T-helper 1 cell (primary cell): Measurements from ENCODE around the gene PLPP4.

Source experiments
- DNase-seq, 5 donors: peaks; one replicate each; pipeline ENCODE4 v3.0.0-alpha.2; 2012 to 2020

The PLPP4 gene

GRCh38 chr10:120527691-120528090, 70.7 kb downstream of the PLPP4 start:
- no peak for DNase-seq

- no peak for DNase-seq
These were observed 73.7 kb downstream of the PLPP4 start for GRCh38 chr10:120530699-120531098.

GRCh38 chr10:120538091-120538490, 81.1 kb downstream of the PLPP4 start:
- no peak for DNase-seq

GRCh38 chr10:120539076-120539475, 82.0 kb downstream of the PLPP4 start:
- DNase-seq = no peak

- DNase-seq = no peak
These were observed 83.5 kb downstream of the PLPP4 start for GRCh38 chr10:120540486-120540885.

- no peak for DNase-seq
These were observed 85.0 kb downstream of the PLPP4 start for GRCh38 chr10:120541984-120542383.

- no peak for DNase-seq
These were observed 85.6 kb downstream of the PLPP4 start for GRCh38 chr10:120542591-120542990.

- DNase-seq = no peak
These were observed 86.3 kb downstream of the PLPP4 start for GRCh38 chr10:120543291-120543690.

- no peak for DNase-seq
These were observed 91.2 kb downstream of the PLPP4 start for GRCh38 chr10:120548210-120548609.

GRCh38 chr10:120552262-120552661, 95.2 kb downstream of the PLPP4 start:
- no peak for DNase-seq

GRCh38 chr10:120553911-120554310, 96.9 kb downstream of the PLPP4 start:
- no peak for DNase-seq

GRCh38 chr10:120555436-120555835, 98.4 kb downstream of the PLPP4 start:
- no peak for DNase-seq

- DNase-seq = no peak
These were observed 99.0 kb downstream of the PLPP4 start for GRCh38 chr10:120555842-120556532.

GRCh38 chr10:120557311-120557710, 100.3 kb downstream of the PLPP4 start:
- no peak for DNase-seq

- no peak for DNase-seq
These were observed 102.8 kb downstream of the PLPP4 start for GRCh38 chr10:120559800-120560199.

- DNase-seq = no peak
These were observed 105.9 kb downstream of the PLPP4 start for GRCh38 chr10:120562956-120563355.

- no peak for DNase-seq
These were observed 113.4 kb downstream of the PLPP4 start for GRCh38 chr10:120570418-120570817.

- no peak for DNase-seq
These were observed 114.2 kb downstream of the PLPP4 start for GRCh38 chr10:120571266-120571665.

GRCh38 chr10:120572307-120572706, 115.3 kb downstream of the PLPP4 start:
- no peak for DNase-seq

- DNase-seq = no peak
These were observed 116.3 kb downstream of the PLPP4 start for GRCh38 chr10:120573355-120573754.

GRCh38 chr10:120574981-120575380, 118.0 kb downstream of the PLPP4 start:
- DNase-seq = no peak

- DNase-seq = no peak
These were observed 118.4 kb downstream of the PLPP4 start for GRCh38 chr10:120575411-120575810.

GRCh38 chr10:120578134-120578533, 121.1 kb downstream of the PLPP4 start:
- DNase-seq = no peak

- no peak for DNase-seq
These were observed 121.9 kb downstream of the PLPP4 start for GRCh38 chr10:120578890-120579289.
